SK-N-SH treated with all-trans-retinoic acid at 6 μM for 48 hours (cell line): ENCODE measurements around the gene STK4.

ENCODE experiments used
- BACH2 ChIP-seq: fragments of 250-450 bp; sonication (Bioruptor Pico); IDR thresholded peaks from 2 replicates; pipeline ENCODE4 v1.9.0; 2021; ENCODE audit warnings: mild to moderate bottlenecking, borderline replicate concordance
- CSRNP3 ChIP-seq: fragments of 250-450 bp; sonication (Bioruptor Pico); IDR thresholded peaks from 2 replicates; pipeline ENCODE4 v1.5.1; 2021; ENCODE audit warnings: mild to moderate bottlenecking, moderate library complexity
- ESRRG ChIP-seq: fragments of 250-450 bp; sonication (Bioruptor Pico); IDR thresholded peaks from 2 replicates; pipeline ENCODE4 v1.6.1; 2021; ENCODE audit warnings: mild to moderate bottlenecking
- ISL1 ChIP-seq: fragments of 250-450 bp; sonication (Bioruptor Pico); IDR thresholded peaks from 2 replicates; pipeline ENCODE4 v2.1.2; 2022; ENCODE audit warnings: mild to moderate bottlenecking, moderate library complexity
- OSR1 ChIP-seq: fragments of 250-450 bp; sonication (Bioruptor Pico); IDR thresholded peaks from 2 replicates; pipeline ENCODE4 v1.8.0; 2022; ENCODE audit warnings: moderate library complexity, mild to moderate bottlenecking, inconsistent platforms
- PATZ1 ChIP-seq: fragments of 250-450 bp; sonication (Bioruptor Pico); IDR thresholded peaks from 2 replicates; pipeline ENCODE4 v1.8.0; 2020; ENCODE audit warnings: mild to moderate bottlenecking, moderate library complexity, borderline replicate concordance
- POU6F1 ChIP-seq: fragments of 250-450 bp; sonication (Bioruptor Pico); IDR thresholded peaks from 2 replicates; pipeline ENCODE4 v1.8.0; 2021; ENCODE audit warnings: low read depth, mild to moderate bottlenecking, moderate library complexity, borderline replicate concordance
- RARB ChIP-seq: fragments of 250-450 bp; sonication (Bioruptor Pico); IDR thresholded peaks from 2 replicates; pipeline ENCODE4 v1.8.0; 2021; ENCODE audit warnings: mild to moderate bottlenecking, moderate library complexity
- SNAI2 ChIP-seq: fragments of 250-450 bp; sonication (Bioruptor Pico); IDR thresholded peaks from 2 replicates; pipeline ENCODE4 v1.5.0; 2020; ENCODE audit warnings: mild to moderate bottlenecking, moderate library complexity
- TCF4 ChIP-seq: fragments of 250-450 bp; sonication (Bioruptor Pico); IDR thresholded peaks from 2 replicates; pipeline ENCODE4 v1.8.0; 2021; ENCODE audit warnings: mild to moderate bottlenecking, moderate library complexity, borderline replicate concordance
- ZFP3 ChIP-seq: fragments of 250-450 bp; sonication (Bioruptor Pico); IDR thresholded peaks from 2 replicates; pipeline ENCODE4 v1.5.0; 2020; ENCODE audit warnings: mild to moderate bottlenecking, moderate library complexity
- ZFP30 ChIP-seq: fragments of 450-650 bp; formaldehyde crosslinking; IDR thresholded peaks from 2 replicates; pipeline ENCODE4 v1.5.0; 2022; ENCODE audit warnings: mild to moderate bottlenecking, moderate library complexity
- ZNF565 ChIP-seq: fragments of 450-650 bp; formaldehyde crosslinking; conservative IDR thresholded peaks from 2 replicates; pipeline ENCODE4 v1.5.0; 2020; ENCODE audit warnings: low read depth, mild to moderate bottlenecking, moderate library complexity
- ZNF70 ChIP-seq: fragments of 450-650 bp; formaldehyde crosslinking; IDR thresholded peaks from 2 replicates; pipeline ENCODE4 v1.5.0; 2020; ENCODE audit warnings: mild to moderate bottlenecking, moderate library complexity

- no peak for TF ChIP-seq BACH2 (CRISPR knock-in tag)
- no peak for TF ChIP-seq ESRRG (CRISPR knock-in tag)
- TF ChIP-seq POU6F1 (CRISPR knock-in tag) = no peak
- TF ChIP-seq SNAI2 = no peak
- TF ChIP-seq ZFP3 (CRISPR knock-in tag) = no peak
- TF ChIP-seq CSRNP3 (CRISPR knock-in tag) = no peak
- no peak for TF ChIP-seq RARB (CRISPR knock-in tag)
- TF ChIP-seq ZNF70 = no peak
- no peak for TF ChIP-seq OSR1 (CRISPR knock-in tag)
- TF ChIP-seq PATZ1 (CRISPR knock-in tag) = no peak
- no peak for TF ChIP-seq ZFP30
- TF ChIP-seq ZNF565 (CRISPR knock-in tag) = no peak
- TF ChIP-seq ISL1 (CRISPR knock-in tag) = no peak
- TF ChIP-seq TCF4 (CRISPR knock-in tag) = no peak
Measured at GRCh38 chr20:44976698-44977097, 10.4 kb downstream of the STK4 start.
